SK-N-SH treated with all-trans-retinoic acid at 6 μM for 48 hours (cell line): ENCODE measurements around the gene DCAF15.

Experiments
- ATAC-seq: fragments of 200-7000 bp; cut with Tn5 transposase; 3 replicates; pipeline ENCODE4 v1.9.1; 2020; ENCODE audit warnings: mild to moderate bottlenecking, moderate library complexity
- ARNTL ChIP-seq: fragments of 450-650 bp; formaldehyde crosslinking; IDR thresholded peaks from 2 replicates; pipeline ENCODE4 v1.5.0; 2020; ENCODE audit warnings: low read depth, mild to moderate bottlenecking, moderate library complexity, borderline replicate concordance
- BACH2 ChIP-seq: fragments of 250-450 bp; sonication (Bioruptor Pico); IDR thresholded peaks from 2 replicates; pipeline ENCODE4 v1.9.0; 2021; ENCODE audit warnings: mild to moderate bottlenecking, borderline replicate concordance
- CREB5 ChIP-seq: fragments of 250-450 bp; sonication (Bioruptor Pico); IDR thresholded peaks from 2 replicates; pipeline ENCODE4 v1.5.1; 2020; ENCODE audit warnings: low read depth, mild to moderate bottlenecking, moderate library complexity
- CSDC2 ChIP-seq: fragments of 250-450 bp; sonication (Bioruptor Pico); IDR thresholded peaks from 2 replicates; pipeline ENCODE4 v1.5.0; 2020; ENCODE audit warnings: mild to moderate bottlenecking, moderate library complexity
- ESRRG ChIP-seq: fragments of 250-450 bp; sonication (Bioruptor Pico); IDR thresholded peaks from 2 replicates; pipeline ENCODE4 v1.6.1; 2021; ENCODE audit warnings: mild to moderate bottlenecking
- GLIS3 ChIP-seq: fragments of 250-450 bp; sonication (Bioruptor Pico); IDR thresholded peaks from 2 replicates; pipeline ENCODE4 v1.5.0; 2020; ENCODE audit warnings: mild to moderate bottlenecking, moderate library complexity
- ISL1 ChIP-seq: fragments of 250-450 bp; sonication (Bioruptor Pico); IDR thresholded peaks from 2 replicates; pipeline ENCODE4 v2.1.2; 2022; ENCODE audit warnings: mild to moderate bottlenecking, moderate library complexity
- OSR1 ChIP-seq: fragments of 250-450 bp; sonication (Bioruptor Pico); IDR thresholded peaks from 2 replicates; pipeline ENCODE4 v1.8.0; 2022; ENCODE audit warnings: moderate library complexity, mild to moderate bottlenecking, inconsistent platforms
- PATZ1 ChIP-seq: fragments of 250-450 bp; sonication (Bioruptor Pico); IDR thresholded peaks from 2 replicates; pipeline ENCODE4 v1.8.0; 2020; ENCODE audit warnings: mild to moderate bottlenecking, moderate library complexity, borderline replicate concordance
- POU6F1 ChIP-seq: fragments of 250-450 bp; sonication (Bioruptor Pico); IDR thresholded peaks from 2 replicates; pipeline ENCODE4 v1.8.0; 2021; ENCODE audit warnings: low read depth, mild to moderate bottlenecking, moderate library complexity, borderline replicate concordance
- RARB ChIP-seq: fragments of 250-450 bp; sonication (Bioruptor Pico); IDR thresholded peaks from 2 replicates; pipeline ENCODE4 v1.8.0; 2021; ENCODE audit warnings: mild to moderate bottlenecking, moderate library complexity
- SNAI2 ChIP-seq: fragments of 250-450 bp; sonication (Bioruptor Pico); IDR thresholded peaks from 2 replicates; pipeline ENCODE4 v1.5.0; 2020; ENCODE audit warnings: mild to moderate bottlenecking, moderate library complexity
- TCF4 ChIP-seq: fragments of 250-450 bp; sonication (Bioruptor Pico); IDR thresholded peaks from 2 replicates; pipeline ENCODE4 v1.8.0; 2021; ENCODE audit warnings: mild to moderate bottlenecking, moderate library complexity, borderline replicate concordance
- ZC3H10 ChIP-seq: fragments of 250-450 bp; sonication (Bioruptor Pico); IDR thresholded peaks from 2 replicates; pipeline ENCODE4 v1.5.1; 2021; ENCODE audit warnings: mild to moderate bottlenecking, moderate library complexity
- ZFP30 ChIP-seq: fragments of 450-650 bp; formaldehyde crosslinking; IDR thresholded peaks from 2 replicates; pipeline ENCODE4 v1.5.0; 2022; ENCODE audit warnings: mild to moderate bottlenecking, moderate library complexity
- ZNF565 ChIP-seq: fragments of 450-650 bp; formaldehyde crosslinking; conservative IDR thresholded peaks from 2 replicates; pipeline ENCODE4 v1.5.0; 2020; ENCODE audit warnings: low read depth, mild to moderate bottlenecking, moderate library complexity
- ZNF8 ChIP-seq: fragments of 450-650 bp; formaldehyde crosslinking; IDR thresholded peaks from 2 replicates; pipeline ENCODE4 v1.5.0; 2020; ENCODE audit warnings: mild to moderate bottlenecking, moderate library complexity
- TF ChIP-seq, protein P1 (sequence below): fragments of 250-450 bp; sonication (Bioruptor Pico); IDR thresholded peaks from 2 replicates; pipeline ENCODE4 v1.5.1; 2021; ENCODE audit warnings: mild to moderate bottlenecking, moderate library complexity

The DCAF15 gene

GRCh38 chr19:13995017-13995728, 42.9 kb downstream of the DCAF15 start:
- no peak for ATAC-seq
- TF ChIP-seq ZNF8 (CRISPR knock-in tag) (no peak), ZC3H10 (CRISPR knock-in tag) (no peak), ZFP30 (CRISPR knock-in tag) (no peak)

GRCh38 chr19:13995878-13996765, 43.8 kb downstream of the DCAF15 start:
- no peak for ATAC-seq
- TF ChIP-seq PATZ1 (no peak), TCF4 (CRISPR knock-in tag) (no peak), CREB5 (no peak), ZFP30 (CRISPR knock-in tag) (no peak), ARNTL (CRISPR knock-in tag) (no peak), ZC3H10 (CRISPR knock-in tag) (no peak), GLIS3 (CRISPR knock-in tag) (no peak), ISL1 (CRISPR knock-in tag) (no peak), CSDC2 (CRISPR knock-in tag) (no peak), OSR1 (CRISPR knock-in tag) (no peak), SNAI2 (CRISPR knock-in tag) (no peak), ZNF565 (CRISPR knock-in tag) (no peak)
- TF ChIP-seq, protein P1, sequence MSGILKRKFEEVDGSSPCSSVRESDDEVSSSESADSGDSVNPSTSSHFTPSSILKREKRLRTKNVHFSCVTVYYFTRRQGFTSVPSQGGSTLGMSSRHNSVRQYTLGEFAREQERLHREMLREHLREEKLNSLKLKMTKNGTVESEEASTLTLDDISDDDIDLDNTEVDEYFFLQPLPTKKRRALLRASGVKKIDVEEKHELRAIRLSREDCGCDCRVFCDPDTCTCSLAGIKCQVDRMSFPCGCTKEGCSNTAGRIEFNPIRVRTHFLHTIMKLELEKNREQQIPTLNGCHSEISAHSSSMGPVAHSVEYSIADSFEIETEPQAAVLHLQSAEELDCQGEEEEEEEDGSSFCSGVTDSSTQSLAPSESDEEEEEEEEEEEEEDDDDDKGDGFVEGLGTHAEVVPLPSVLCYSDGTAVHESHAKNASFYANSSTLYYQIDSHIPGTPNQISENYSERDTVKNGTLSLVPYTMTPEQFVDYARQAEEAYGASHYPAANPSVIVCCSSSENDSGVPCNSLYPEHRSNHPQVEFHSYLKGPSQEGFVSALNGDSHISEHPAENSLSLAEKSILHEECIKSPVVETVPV (CRISPR knock-in tag), result no peak

DNA sequence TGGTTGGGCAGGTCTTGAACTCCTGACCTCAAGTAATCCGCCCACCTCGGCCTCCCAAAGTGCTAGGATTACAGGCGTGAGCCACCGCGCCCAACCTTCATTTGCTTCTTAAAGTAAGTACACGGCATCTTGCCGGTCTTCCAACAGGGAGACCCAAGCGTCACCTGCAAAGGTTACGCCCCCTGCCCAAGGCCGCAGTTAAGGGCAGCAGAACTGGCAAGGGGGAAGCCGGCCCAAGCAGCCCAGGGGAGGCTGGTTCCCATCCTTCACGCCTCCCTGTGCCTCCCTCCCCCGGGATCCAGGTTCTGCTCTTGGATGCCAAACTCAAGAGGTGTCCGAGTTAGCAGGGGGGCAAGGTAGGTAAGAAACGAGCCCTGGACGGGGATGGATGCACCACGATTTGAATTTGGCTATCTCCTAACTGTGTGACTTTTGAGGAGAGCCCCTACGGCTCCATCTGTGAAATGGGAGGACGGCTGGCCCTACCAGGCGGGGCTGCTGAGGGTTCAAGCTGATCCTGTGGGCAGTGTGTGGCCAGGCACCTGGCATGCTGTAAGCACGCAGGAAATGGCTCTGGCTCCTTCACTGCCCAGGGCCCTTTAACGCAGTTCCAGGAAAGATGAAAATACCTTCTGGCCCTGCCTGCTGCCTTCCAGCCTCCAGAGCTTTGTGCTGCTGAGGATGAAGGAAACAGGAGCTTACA, 44.8 kb downstream of the DCAF15 start:
- no peak for TF ChIP-seq CSDC2 (CRISPR knock-in tag)
- TF ChIP-seq BACH2 (CRISPR knock-in tag), result no peak
- no peak for TF ChIP-seq ZFP30 (CRISPR knock-in tag)
- no peak for TF ChIP-seq CREB5
- no peak for TF ChIP-seq ZC3H10 (CRISPR knock-in tag)
- no peak for TF ChIP-seq POU6F1 (CRISPR knock-in tag)
- TF ChIP-seq PATZ1, result no peak
- no peak for TF ChIP-seq ZNF565 (CRISPR knock-in tag)
- no peak for TF ChIP-seq ESRRG
- TF ChIP-seq ISL1 (CRISPR knock-in tag), result no peak
- no peak for TF ChIP-seq SNAI2 (CRISPR knock-in tag)
- TF ChIP-seq RARB, result no peak
- TF ChIP-seq, all 23 proteins: peak for 0
- no peak for ATAC-seq
